ENCODE data around the gene CKB. TPM values are rescaled to one million over a fixed set of nuclear protein-coding genes. Genes with fewer than 3 reads are reported as not detected.

Gene CKB
- total and polyA plus RNA-seq, 2 donors (not counting 1 experiment from before 2014, with no cell fraction given), result 65.2 to 136 TPM

GRCh38 chr14:103500148-103500990, 22.3 kb downstream of the CKB start:
- peak; percentile 89 to 91 for TF ChIP-seq CTCF (conservative IDR thresholded peaks at IDR 0.05 in 1 of 2, IDR thresholded peaks at IDR 0.05 in 1 of 2; ENCODE audit: low read depth in 1 of 2, low read length in 2 of 2)
- TF ChIP-seq EZH2 (IDR thresholded peaks at IDR 0.05; ENCODE audit: low read length, missing control alignments), result no peak
- no peaks in the 10 kb centered on the region for H3K27me3 ChIP-seq (ENCODE audit: control insufficient read depth, insufficient read depth, low read length)
- H3K9me3 ChIP-seq (ENCODE audit: control insufficient read depth, insufficient read depth, low read depth, low read length), result no peaks in the 10 kb centered on the region
- peaks cover 36% of the 10 kb centered on the region for H3K36me3 ChIP-seq (ENCODE audit: control insufficient read depth, insufficient read depth, low read length)
- H2AFZ ChIP-seq (ENCODE audit: low read length), result no peak overlapping the region
- H3K9ac ChIP-seq (ENCODE audit: insufficient read depth, low read length), result no peak overlapping the region
- no peaks in the 10 kb centered on the region for H4K20me1 ChIP-seq (ENCODE audit: control insufficient read depth, extremely low read depth, insufficient read depth, low read length)
- no peak overlapping the region for H3K4me3 ChIP-seq (replicated peaks in 1 of 4; ENCODE audit: control extremely low read depth in 1 of 4, insufficient read depth in 1 of 4, low read depth in 3 of 4, low read length in 4 of 4)
- peak; percentile 69 to 89 for DNase-seq (ENCODE audit: low read depth in 2 of 2)
- H3K27ac ChIP-seq (ENCODE audit: insufficient read depth, low read length), result no peak overlapping the region
- no peaks in the 10 kb centered on the region for H3K4me1 ChIP-seq (ENCODE audit: control insufficient read depth, extremely low read depth, insufficient read depth, low read length)
- H3K79me2 ChIP-seq (ENCODE audit: control insufficient read depth, insufficient read depth, low read length), result peaks cover 12% of the 10 kb centered on the region
- no peak overlapping the region for H3K4me2 ChIP-seq (ENCODE audit: extremely low read depth, insufficient read depth, low read length)

- no peak for DNase-seq (ENCODE audit: low read depth in 2 of 2)
- H4K20me1 ChIP-seq (ENCODE audit: control insufficient read depth, extremely low read depth, insufficient read depth, low read length), result no peaks in the 10 kb centered on the region
- no peak overlapping the region for H2AFZ ChIP-seq (ENCODE audit: low read length)
- H3K4me2 ChIP-seq (ENCODE audit: extremely low read depth, insufficient read depth, low read length), result no peak overlapping the region
- no peak overlapping the region for H3K4me3 ChIP-seq (replicated peaks in 1 of 4; ENCODE audit: control extremely low read depth in 1 of 4, insufficient read depth in 1 of 4, low read depth in 3 of 4, low read length in 4 of 4)
- TF ChIP-seq CTCF (conservative IDR thresholded peaks at IDR 0.05 in 1 of 2, IDR thresholded peaks at IDR 0.05 in 1 of 2; ENCODE audit: low read depth in 1 of 2, low read length in 2 of 2) (no peak), EZH2 (IDR thresholded peaks at IDR 0.05; ENCODE audit: low read length, missing control alignments) (no peak)
- peaks cover 31% of the 10 kb centered on the region for H3K36me3 ChIP-seq (ENCODE audit: control insufficient read depth, insufficient read depth, low read length)
- H3K9me3 ChIP-seq (ENCODE audit: control insufficient read depth, insufficient read depth, low read depth, low read length), result no peaks in the 10 kb centered on the region
- no peak overlapping the region for H3K27ac ChIP-seq (ENCODE audit: insufficient read depth, low read length)
- peaks cover 12% of the 10 kb centered on the region for H3K79me2 ChIP-seq (ENCODE audit: control insufficient read depth, insufficient read depth, low read length)
- no peaks in the 10 kb centered on the region for H3K4me1 ChIP-seq (ENCODE audit: control insufficient read depth, extremely low read depth, insufficient read depth, low read length)
- no peak overlapping the region for H3K9ac ChIP-seq (ENCODE audit: insufficient read depth, low read length)
- H3K27me3 ChIP-seq (ENCODE audit: control insufficient read depth, insufficient read depth, low read length), result no peaks in the 10 kb centered on the region
Measured at GRCh38 chr14:103499709-103500108, 22.9 kb downstream of the CKB start.

- Histone ChIP-seq H3K27ac (ENCODE audit: insufficient read depth, low read length) (no peak overlapping the region), H3K4me1 (ENCODE audit: control insufficient read depth, extremely low read depth, insufficient read depth, low read length) (no peaks in the 10 kb centered on the region), H4K20me1 (ENCODE audit: control insufficient read depth, extremely low read depth, insufficient read depth, low read length) (no peaks in the 10 kb centered on the region), H2AFZ (ENCODE audit: low read length) (no peak overlapping the region), H3K27me3 (ENCODE audit: control insufficient read depth, insufficient read depth, low read length) (no peaks in the 10 kb centered on the region), H3K4me2 (ENCODE audit: extremely low read depth, insufficient read depth, low read length) (no peak overlapping the region), H3K9me3 (ENCODE audit: control insufficient read depth, insufficient read depth, low read depth, low read length) (no peaks in the 10 kb centered on the region), H3K9ac (ENCODE audit: insufficient read depth, low read length) (no peak overlapping the region), H3K4me3 (replicated peaks in 1 of 4; ENCODE audit: control extremely low read depth in 1 of 4, insufficient read depth in 1 of 4, low read depth in 3 of 4, low read length in 4 of 4) (no peak overlapping the region), H3K79me2 (ENCODE audit: control insufficient read depth, insufficient read depth, low read length) (peaks cover 10% of the 10 kb centered on the region), H3K36me3 (ENCODE audit: control insufficient read depth, insufficient read depth, low read length) (peaks cover 19% of the 10 kb centered on the region)
- no peak for TF ChIP-seq CTCF (conservative IDR thresholded peaks at IDR 0.05 in 1 of 2, IDR thresholded peaks at IDR 0.05 in 1 of 2; ENCODE audit: low read depth in 1 of 2, low read length in 2 of 2)
- TF ChIP-seq EZH2 (IDR thresholded peaks at IDR 0.05; ENCODE audit: low read length, missing control alignments), result no peak
- DNase-seq (ENCODE audit: low read depth in 2 of 2), result peak in 1 of 2 donors; percentile 55
Measured at GRCh38 chr14:103496776-103497175, 25.9 kb downstream of the CKB start.

Data from fibroblast of lung (primary cell).